ENCODE measurements around the gene CAAP1.
"Not testable (repeated sequence)": the region's sequence is repeated elsewhere in the genome, so short reads cannot be mapped to it uniquely, and the experiment has no call there.

Gene CAAP1

DNA sequence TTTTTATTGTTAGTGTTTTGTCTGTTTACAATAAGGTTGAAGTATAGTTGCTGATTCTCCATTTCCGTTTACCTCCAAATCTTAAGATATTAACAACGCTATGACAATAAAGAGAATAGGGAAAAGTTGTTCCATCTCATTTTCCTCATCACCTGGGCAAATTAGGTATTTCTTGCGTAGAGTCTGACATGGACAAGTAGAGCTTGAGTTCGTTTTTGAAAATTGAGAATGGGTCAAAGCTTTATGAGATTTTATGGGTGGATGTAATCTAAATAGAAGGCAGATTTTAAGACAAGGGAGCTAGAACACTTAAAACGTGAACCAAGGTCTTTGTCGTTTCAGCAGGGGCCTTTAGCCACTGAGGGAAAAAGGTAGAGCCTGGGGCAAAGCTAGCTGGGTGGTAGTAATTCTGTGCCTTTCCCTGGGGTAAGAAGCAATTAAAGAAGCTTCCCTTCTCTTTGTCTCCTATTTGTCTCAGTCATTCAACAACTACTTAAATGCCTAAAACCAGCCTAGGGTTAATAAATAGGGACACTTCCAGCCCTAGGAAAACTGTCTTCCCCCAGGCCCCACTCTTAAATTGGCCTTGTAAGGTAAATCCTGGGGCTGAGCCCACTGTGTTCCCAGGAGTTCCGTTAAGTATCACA lies 551 bp upstream of the CAAP1 start:
- no peak overlapping the region for H3K9ac ChIP-seq (ENCODE audit: low read length)
- H3K27ac ChIP-seq (ENCODE audit: low read depth, low read length): peak overlapping the region; percentile 95
- H3K4me1 ChIP-seq (ENCODE audit: control insufficient read depth, insufficient read depth, low read length): peaks cover 8% of the 10 kb centered on the region
- no peaks in the 10 kb centered on the region for H3K27me3 ChIP-seq (ENCODE audit: control insufficient read depth, insufficient read depth, low read length)
- peak overlapping the region; percentile 99 for H3K4me3 ChIP-seq (ENCODE audit: low read length)
- no peaks in the 10 kb centered on the region for H3K36me3 ChIP-seq (ENCODE audit: control insufficient read depth, insufficient read depth, low read length)

GRCh38 chr9:26891726-26892125 lies 876 bp downstream of the CAAP1 start:
- Histone ChIP-seq H3K4me3 (ENCODE audit: low read length) (peak overlapping the region; percentile 99), H3K27ac (ENCODE audit: low read depth, low read length) (peak overlapping the region; percentile 95), H3K4me1 (ENCODE audit: control insufficient read depth, insufficient read depth, low read length) (peaks cover 8% of the 10 kb centered on the region), H3K9ac (ENCODE audit: low read length) (peak overlapping the region; percentile 96), H3K27me3 (ENCODE audit: control insufficient read depth, insufficient read depth, low read length) (no peaks in the 10 kb centered on the region), H3K36me3 (ENCODE audit: control insufficient read depth, insufficient read depth, low read length) (no peaks in the 10 kb centered on the region)

DNA sequence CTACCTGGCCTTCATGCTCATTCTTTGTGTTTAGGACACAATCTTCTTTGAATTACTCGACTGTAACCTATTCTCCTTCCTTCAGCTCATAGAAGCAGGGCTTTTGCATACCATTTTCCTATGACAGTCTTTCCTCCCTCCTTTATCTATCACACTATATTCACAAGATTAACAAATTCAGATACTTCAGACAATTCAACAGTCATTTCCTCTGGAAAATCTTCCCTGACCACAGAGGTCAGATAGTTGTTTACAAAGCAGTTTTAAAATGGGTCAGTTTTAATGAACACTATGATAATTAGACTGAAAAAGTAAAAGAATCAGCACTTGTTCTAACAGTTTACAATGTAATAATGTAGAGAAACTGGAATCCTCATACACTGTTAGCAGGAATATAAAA lies 4.3 kb downstream of the CAAP1 start:
- H3K27me3 ChIP-seq (ENCODE audit: control insufficient read depth, insufficient read depth, low read length): no peaks in the 10 kb centered on the region
- no peak overlapping the region for H3K9ac ChIP-seq (ENCODE audit: low read length)
- H3K4me3 ChIP-seq (ENCODE audit: low read length): no peak overlapping the region
- H3K27ac ChIP-seq (ENCODE audit: low read depth, low read length): no peak overlapping the region
- H3K4me1 ChIP-seq (ENCODE audit: control insufficient read depth, insufficient read depth, low read length): peaks cover 8% of the 10 kb centered on the region
- peaks cover under 1% of the 10 kb centered on the region for H3K36me3 ChIP-seq (ENCODE audit: control insufficient read depth, insufficient read depth, low read length)

DNA sequence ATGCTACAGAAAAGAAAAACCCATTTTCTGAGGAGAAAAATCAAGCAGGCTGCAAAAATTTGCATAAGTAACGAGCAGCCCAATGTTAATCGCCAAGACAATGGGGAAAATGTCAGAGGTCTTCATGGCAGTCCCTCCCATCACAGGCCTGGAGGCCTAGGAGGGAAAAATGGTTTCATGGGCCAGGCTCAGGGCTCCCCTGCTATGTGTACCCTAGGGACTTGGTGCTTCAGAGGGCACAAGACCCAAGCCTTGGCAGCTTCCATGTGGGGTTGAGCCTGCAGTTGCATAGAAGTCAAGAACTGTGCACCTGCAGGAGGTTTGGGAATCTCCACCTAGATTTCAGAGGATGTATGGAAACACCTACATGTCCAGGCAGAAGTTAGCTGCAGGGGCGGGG lies 10.4 kb downstream of the CAAP1 start:
- Histone ChIP-seq H3K27ac (ENCODE audit: low read depth, low read length) (no peak overlapping the region), H3K9ac (ENCODE audit: low read length) (no peak overlapping the region), H3K27me3 (ENCODE audit: control insufficient read depth, insufficient read depth, low read length) (no peaks in the 10 kb centered on the region), H3K36me3 (ENCODE audit: control insufficient read depth, insufficient read depth, low read length) (peaks cover 9% of the 10 kb centered on the region), H3K4me1 (ENCODE audit: control insufficient read depth, insufficient read depth, low read length) (no peaks in the 10 kb centered on the region), H3K4me3 (ENCODE audit: low read length) (no peak overlapping the region)

DNA sequence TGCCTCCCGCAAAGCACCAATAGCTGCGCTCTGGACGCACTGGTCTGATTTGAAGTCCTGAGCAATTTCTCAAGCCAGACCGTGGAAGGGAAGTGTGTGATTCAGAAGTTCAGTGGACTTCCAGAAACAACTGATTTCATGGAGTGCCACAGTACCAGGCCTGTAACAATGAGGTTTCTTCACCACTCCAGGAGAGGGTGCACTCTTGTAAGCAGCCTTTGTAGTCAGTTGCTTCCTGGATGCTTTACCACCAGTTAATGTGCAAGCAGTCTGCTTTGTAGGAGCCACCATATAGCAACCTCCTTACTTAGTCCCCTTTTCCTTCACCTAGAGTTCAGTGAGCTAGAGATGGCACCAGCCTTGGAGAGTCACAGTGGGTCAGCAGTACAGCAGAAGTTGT lies 12.3 kb downstream of the CAAP1 start:
- no peak overlapping the region for H3K4me3 ChIP-seq (ENCODE audit: low read length)
- H3K27ac ChIP-seq (ENCODE audit: low read depth, low read length): no peak overlapping the region
- no peak overlapping the region for H3K9ac ChIP-seq (ENCODE audit: low read length)
- H3K36me3 ChIP-seq (ENCODE audit: control insufficient read depth, insufficient read depth, low read length): peaks cover 9% of the 10 kb centered on the region
- no peaks in the 10 kb centered on the region for H3K27me3 ChIP-seq (ENCODE audit: control insufficient read depth, insufficient read depth, low read length)
- no peaks in the 10 kb centered on the region for H3K4me1 ChIP-seq (ENCODE audit: control insufficient read depth, insufficient read depth, low read length)

GRCh38 chr9:26875155-26875554 lies 17.4 kb downstream of the CAAP1 start:
- not testable (repeated sequence) for H3K36me3 ChIP-seq (ENCODE audit: control insufficient read depth, insufficient read depth, low read length); H3K27me3 ChIP-seq (ENCODE audit: control insufficient read depth, insufficient read depth, low read length); H3K27ac ChIP-seq (ENCODE audit: low read depth, low read length); H3K4me3 ChIP-seq (ENCODE audit: low read length); H3K4me1 ChIP-seq (ENCODE audit: control insufficient read depth, insufficient read depth, low read length); H3K9ac ChIP-seq (ENCODE audit: low read length)

GRCh38 chr9:26870292-26870691 lies 22.3 kb downstream of the CAAP1 start:
- H3K4me1 ChIP-seq (ENCODE audit: control insufficient read depth, insufficient read depth, low read length): no peaks in the 10 kb centered on the region
- no peak overlapping the region for H3K9ac ChIP-seq (ENCODE audit: low read length)
- no peaks in the 10 kb centered on the region for H3K36me3 ChIP-seq (ENCODE audit: control insufficient read depth, insufficient read depth, low read length)
- H3K27me3 ChIP-seq (ENCODE audit: control insufficient read depth, insufficient read depth, low read length): no peaks in the 10 kb centered on the region
- no peak overlapping the region for H3K4me3 ChIP-seq (ENCODE audit: low read length)
- no peak overlapping the region for H3K27ac ChIP-seq (ENCODE audit: low read depth, low read length)

GRCh38 chr9:26863074-26863473 lies 29.5 kb downstream of the CAAP1 start:
- Histone ChIP-seq H3K27ac (ENCODE audit: low read depth, low read length) (no peak overlapping the region), H3K27me3 (ENCODE audit: control insufficient read depth, insufficient read depth, low read length) (no peaks in the 10 kb centered on the region), H3K4me1 (ENCODE audit: control insufficient read depth, insufficient read depth, low read length) (no peaks in the 10 kb centered on the region), H3K4me3 (ENCODE audit: low read length) (no peak overlapping the region), H3K9ac (ENCODE audit: low read length) (no peak overlapping the region), H3K36me3 (ENCODE audit: control insufficient read depth, insufficient read depth, low read length) (peaks cover 4% of the 10 kb centered on the region)

DNA sequence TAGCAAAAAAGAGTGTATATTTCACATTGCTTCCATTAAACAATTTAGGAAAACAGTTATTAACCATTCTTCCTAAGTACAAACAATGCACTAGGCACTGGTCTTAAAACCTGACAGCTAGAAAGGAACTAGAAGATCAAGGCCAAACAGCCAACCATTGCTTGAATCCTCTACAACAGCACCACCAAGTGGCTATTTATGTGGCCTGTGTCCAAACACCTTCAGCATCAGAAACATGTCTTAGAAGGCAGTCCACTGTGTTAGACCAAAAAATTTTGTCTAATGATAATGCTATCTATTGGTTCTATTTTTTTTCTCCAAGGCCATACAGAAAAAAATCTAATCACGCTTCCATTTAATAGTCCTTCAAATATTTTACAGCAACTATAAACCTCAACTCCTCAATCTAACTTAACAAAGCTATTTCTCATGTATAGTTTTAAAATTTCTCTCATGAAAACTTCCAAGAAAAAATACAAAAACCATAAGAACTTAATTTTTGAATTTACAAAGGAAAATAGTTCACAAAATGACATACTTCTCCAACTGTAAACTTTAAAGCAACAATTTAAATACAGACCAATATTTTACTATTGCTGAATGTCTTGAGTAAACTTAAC lies 36.1 kb downstream of the CAAP1 start:
- H3K27me3 ChIP-seq (ENCODE audit: control insufficient read depth, insufficient read depth, low read length): no peaks in the 10 kb centered on the region
- peaks cover 6% of the 10 kb centered on the region for H3K36me3 ChIP-seq (ENCODE audit: control insufficient read depth, insufficient read depth, low read length)
- H3K4me1 ChIP-seq (ENCODE audit: control insufficient read depth, insufficient read depth, low read length): no peaks in the 10 kb centered on the region
- no peak overlapping the region for H3K9ac ChIP-seq (ENCODE audit: low read length)
- H3K27ac ChIP-seq (ENCODE audit: low read depth, low read length): no peak overlapping the region
- H3K4me3 ChIP-seq (ENCODE audit: low read length): no peak overlapping the region

- no peak overlapping the region for H3K4me3 ChIP-seq (ENCODE audit: low read length)
- peaks cover 5% of the 10 kb centered on the region for H3K36me3 ChIP-seq (ENCODE audit: control insufficient read depth, insufficient read depth, low read length)
- no peaks in the 10 kb centered on the region for H3K4me1 ChIP-seq (ENCODE audit: control insufficient read depth, insufficient read depth, low read length)
- H3K9ac ChIP-seq (ENCODE audit: low read length): no peak overlapping the region
- H3K27ac ChIP-seq (ENCODE audit: low read depth, low read length): no peak overlapping the region
- no peaks in the 10 kb centered on the region for H3K27me3 ChIP-seq (ENCODE audit: control insufficient read depth, insufficient read depth, low read length)
Observed at GRCh38 chr9:26850995-26851394, 41.6 kb downstream of the CAAP1 start.

- Histone ChIP-seq H3K36me3 (ENCODE audit: control insufficient read depth, insufficient read depth, low read length) (no peaks in the 10 kb centered on the region), H3K4me3 (ENCODE audit: low read length) (no peak overlapping the region), H3K9ac (ENCODE audit: low read length) (no peak overlapping the region), H3K27ac (ENCODE audit: low read depth, low read length) (no peak overlapping the region), H3K27me3 (ENCODE audit: control insufficient read depth, insufficient read depth, low read length) (no peaks in the 10 kb centered on the region), H3K4me1 (ENCODE audit: control insufficient read depth, insufficient read depth, low read length) (no peaks in the 10 kb centered on the region)
Observed at GRCh38 chr9:26833792-26834191, 58.8 kb downstream of the CAAP1 start.

DNA sequence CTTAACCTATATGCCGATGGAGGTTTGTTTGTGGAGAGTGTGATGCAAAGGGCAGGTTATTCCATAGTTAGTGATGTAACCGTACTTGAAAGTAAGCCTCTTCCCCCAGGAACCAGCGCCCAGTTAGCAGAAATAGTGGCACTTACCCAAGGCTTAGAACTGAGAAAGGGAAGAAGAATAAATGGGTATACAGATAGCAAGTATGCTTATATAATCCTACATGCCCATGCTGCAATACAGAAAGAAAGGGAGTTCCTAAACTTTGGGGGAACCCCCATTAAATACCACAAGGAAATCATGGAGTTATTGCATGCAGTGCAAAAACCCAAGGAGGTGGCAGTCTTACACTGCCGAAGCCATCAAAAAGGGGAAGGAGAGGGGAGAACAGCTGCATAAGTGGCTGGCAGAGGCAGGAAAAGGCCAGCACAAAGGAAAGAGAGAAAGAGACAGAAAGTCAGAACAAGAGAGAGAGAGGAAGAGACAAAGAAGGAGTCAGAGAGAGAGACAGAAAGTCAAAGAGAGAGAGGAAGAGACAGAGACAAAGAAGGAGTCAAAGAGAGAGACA lies 64.1 kb downstream of the CAAP1 start:
- H3K27ac ChIP-seq (ENCODE audit: low read depth, low read length); H3K27me3 ChIP-seq (ENCODE audit: control insufficient read depth, insufficient read depth, low read length); H3K4me1 ChIP-seq (ENCODE audit: control insufficient read depth, insufficient read depth, low read length); H3K4me3 ChIP-seq (ENCODE audit: low read length); H3K36me3 ChIP-seq (ENCODE audit: control insufficient read depth, insufficient read depth, low read length); H3K9ac ChIP-seq (ENCODE audit: low read length): not testable (repeated sequence)

DNA sequence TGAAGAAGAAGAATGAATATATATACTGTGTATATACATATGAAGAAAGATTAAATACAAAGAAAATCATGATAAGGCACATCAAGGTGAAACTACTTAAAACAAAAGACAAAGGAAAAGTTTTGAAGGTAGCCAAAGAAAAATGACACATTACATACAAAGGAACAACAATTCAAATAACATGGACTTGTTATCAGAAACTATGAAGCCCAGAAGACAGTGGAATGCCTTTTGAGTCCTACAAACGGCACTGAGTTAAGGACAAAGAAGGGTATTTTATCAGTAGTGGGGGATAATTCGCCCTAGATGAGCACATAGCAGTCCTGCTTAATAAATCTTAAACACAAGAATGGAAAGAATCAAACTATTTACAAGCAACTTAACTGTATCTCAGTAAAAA lies 77.8 kb downstream of the CAAP1 start:
- Histone ChIP-seq H3K4me3 (ENCODE audit: low read length) (no peak overlapping the region), H3K27ac (ENCODE audit: low read depth, low read length) (no peak overlapping the region), H3K36me3 (ENCODE audit: control insufficient read depth, insufficient read depth, low read length) (no peaks in the 10 kb centered on the region), H3K4me1 (ENCODE audit: control insufficient read depth, insufficient read depth, low read length) (no peaks in the 10 kb centered on the region), H3K9ac (ENCODE audit: low read length) (no peak overlapping the region), H3K27me3 (ENCODE audit: control insufficient read depth, insufficient read depth, low read length) (no peaks in the 10 kb centered on the region)

Measured in rectal smooth muscle tissue (tissue), 1 donor.